Lower leg skin (tissue), 4 donors: Measurements from ENCODE around the gene KRT34. TPM values are rescaled to one million over a fixed set of nuclear protein-coding genes. Genes with fewer than 3 reads are reported as not detected.

Experiments used
- DNase-seq, 2 donors: peaks; one replicate each; pipeline ENCODE4 v3.0.0-alpha.2; 2019; ENCODE audit warnings: low spot score in 2 of 2
- H3K4me3 ChIP-seq: fragments of 200-600 bp; sonication (generic); 2 replicates; pipeline ENCODE4 v1.5.1; 2017; ENCODE audit warnings: mild to moderate bottlenecking, low read depth; ENCODE audit not compliant: poor library complexity, severe bottlenecking
- POLR2A ChIP-seq, 2 donors: fragments of 450-650 bp; IDR thresholded peaks; one replicate each; pipeline ENCODE4 v1.6.1; 2016 to 2017; ENCODE audit warnings: antibody characterized with exemption in 2 of 2, mild to moderate bottlenecking in 1 of 2, moderate library complexity in 1 of 2
- WGBS, 2 donors: methylation state at CpG; one replicate each; pipeline ENCODE4 v1.1.5; 2018; 5-methylcytosine and 5-hydroxymethylcytosine counted together
- intact Hi-C: fragments of 100-400 bp; cut with DNase I; formaldehyde crosslinking; loops from one replicate; pipeline ENCODE4 v1.15.0; 2023; ENCODE audit warnings: low total_unique reads
- total RNA-seq, 4 donors: library from RNA; depleted of rRNA; stranded (reverse); fragments of >200 nt; gene quantifications; one replicate each; pipeline ENCODE4 v1.1.0, GENCODE V29; 2016
- TF ChIP-seq, protein P1 (sequence below), 3 donors: fragments of 450-650 bp; IDR thresholded peaks; one replicate each; pipeline ENCODE4 v1.5.1; 2016; ENCODE audit warnings: antibody characterized with exemption in 3 of 3, mild to moderate bottlenecking in 3 of 3, moderate library complexity in 2 of 3

Gene KRT34
- total RNA-seq, 4 donors from 2014 or later, result 0.72 to 143 (median 6.3) TPM

DNA sequence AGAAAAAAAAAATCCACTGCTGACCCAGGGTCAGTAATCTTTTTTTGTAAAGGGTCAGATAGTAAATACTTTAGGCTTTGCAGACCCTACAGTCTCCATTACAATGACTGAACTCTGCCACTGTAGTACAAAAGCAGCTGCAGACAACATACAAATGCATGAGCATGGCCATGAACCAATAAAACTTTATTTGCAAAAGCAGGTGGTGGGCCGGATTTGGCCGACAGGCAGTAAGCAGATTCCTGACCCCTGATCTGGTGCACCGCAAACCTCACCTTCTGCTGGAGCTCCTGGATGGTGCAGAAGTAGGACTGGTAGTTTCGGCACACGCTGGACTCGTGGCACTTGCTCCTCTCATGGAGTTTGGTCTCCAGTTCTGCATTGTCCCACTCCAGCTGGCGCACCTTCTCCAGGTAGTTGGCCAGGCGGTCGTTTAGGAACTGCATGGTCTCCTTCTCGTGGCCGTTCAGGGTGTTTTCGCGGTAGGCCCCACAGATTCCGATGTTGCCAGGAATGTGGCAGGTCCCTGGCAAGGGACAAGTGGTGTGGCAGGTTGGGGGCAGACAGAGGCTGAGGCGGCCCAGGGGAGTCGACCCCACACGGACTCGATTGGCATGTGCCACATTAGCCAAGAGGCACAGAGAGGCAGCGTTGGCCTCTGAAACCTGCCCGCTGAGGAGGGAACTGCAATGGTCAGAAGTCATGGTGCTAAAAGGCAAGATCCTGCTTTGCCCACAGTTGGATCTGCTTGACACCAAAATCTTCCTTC is 29.1 kb upstream of the KRT34 start:
- TF ChIP-seq POLR2A (IDR thresholded peaks at IDR 0.05), result no peak
- TF ChIP-seq, protein P1, sequence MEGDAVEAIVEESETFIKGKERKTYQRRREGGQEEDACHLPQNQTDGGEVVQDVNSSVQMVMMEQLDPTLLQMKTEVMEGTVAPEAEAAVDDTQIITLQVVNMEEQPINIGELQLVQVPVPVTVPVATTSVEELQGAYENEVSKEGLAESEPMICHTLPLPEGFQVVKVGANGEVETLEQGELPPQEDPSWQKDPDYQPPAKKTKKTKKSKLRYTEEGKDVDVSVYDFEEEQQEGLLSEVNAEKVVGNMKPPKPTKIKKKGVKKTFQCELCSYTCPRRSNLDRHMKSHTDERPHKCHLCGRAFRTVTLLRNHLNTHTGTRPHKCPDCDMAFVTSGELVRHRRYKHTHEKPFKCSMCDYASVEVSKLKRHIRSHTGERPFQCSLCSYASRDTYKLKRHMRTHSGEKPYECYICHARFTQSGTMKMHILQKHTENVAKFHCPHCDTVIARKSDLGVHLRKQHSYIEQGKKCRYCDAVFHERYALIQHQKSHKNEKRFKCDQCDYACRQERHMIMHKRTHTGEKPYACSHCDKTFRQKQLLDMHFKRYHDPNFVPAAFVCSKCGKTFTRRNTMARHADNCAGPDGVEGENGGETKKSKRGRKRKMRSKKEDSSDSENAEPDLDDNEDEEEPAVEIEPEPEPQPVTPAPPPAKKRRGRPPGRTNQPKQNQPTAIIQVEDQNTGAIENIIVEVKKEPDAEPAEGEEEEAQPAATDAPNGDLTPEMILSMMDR (IDR thresholded peaks at IDR 0.05), result no peak
- DNase-seq, result no peak
- intact Hi-C loops, result no loop called here
- WGBS, 2 donors, result 91 to 92% methylated on average over 20 of the region's 20 CpGs
- H3K4me3 ChIP-seq, result no peak overlapping the region

DNA sequence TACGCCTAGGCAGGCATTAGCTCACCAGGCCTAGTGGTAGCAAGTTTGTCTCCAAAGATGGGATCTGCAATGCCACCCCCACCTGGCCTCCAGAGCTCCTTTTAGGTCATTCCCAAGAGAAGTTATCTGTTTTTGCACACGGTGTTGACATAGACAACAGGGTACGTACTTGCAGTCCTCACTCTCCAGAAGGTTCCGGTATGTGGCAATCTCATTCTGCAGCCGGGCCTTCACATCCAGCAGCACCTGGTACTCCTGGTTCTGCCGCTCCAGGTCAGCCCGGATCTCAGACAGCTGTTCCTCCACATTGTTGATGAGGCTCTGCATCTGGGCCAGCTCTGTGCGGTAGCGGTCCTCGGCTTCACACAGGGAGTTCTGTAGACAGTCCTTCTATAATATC is 25.1 kb upstream of the KRT34 start:
- H3K4me3 ChIP-seq, result no peak overlapping the region
- TF ChIP-seq, protein P1 (IDR thresholded peaks at IDR 0.05), result no peak
- TF ChIP-seq POLR2A (IDR thresholded peaks at IDR 0.05), result no peak
- DNase-seq, result no peak
- intact Hi-C loops, result no loop called here
- WGBS, 2 donors, result 94 to 95% methylated on average over 10 of the region's 10 CpGs

DNA sequence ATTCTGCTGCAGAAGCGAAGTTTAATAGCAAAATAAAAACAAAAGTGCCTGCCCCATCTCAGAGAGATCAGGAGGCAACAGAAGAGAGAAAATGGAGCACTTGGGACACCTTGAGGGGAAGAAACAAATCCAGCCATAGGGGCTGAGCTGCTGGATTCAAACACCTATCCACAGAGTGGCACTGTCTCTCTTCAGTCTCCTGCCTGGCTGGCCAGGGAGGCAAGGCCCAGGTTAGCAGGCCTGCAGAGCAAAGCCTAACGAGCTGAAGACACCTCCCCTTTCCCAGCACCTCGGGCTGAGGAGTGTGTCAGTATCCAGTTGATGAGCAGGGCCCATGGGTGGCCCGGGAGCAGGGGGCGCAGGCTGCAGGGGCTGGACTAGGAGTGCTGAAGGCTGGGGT is 24.1 kb upstream of the KRT34 start:
- DNase-seq, result no peak
- TF ChIP-seq, protein P1 (IDR thresholded peaks at IDR 0.05), result no peak
- no peak for TF ChIP-seq POLR2A (IDR thresholded peaks at IDR 0.05)
- WGBS, 2 donors, result 50 to 57% methylated on average over 5 of the region's 5 CpGs
- intact Hi-C loops, result no loop called here
- H3K4me3 ChIP-seq, result no peak overlapping the region

DNA sequence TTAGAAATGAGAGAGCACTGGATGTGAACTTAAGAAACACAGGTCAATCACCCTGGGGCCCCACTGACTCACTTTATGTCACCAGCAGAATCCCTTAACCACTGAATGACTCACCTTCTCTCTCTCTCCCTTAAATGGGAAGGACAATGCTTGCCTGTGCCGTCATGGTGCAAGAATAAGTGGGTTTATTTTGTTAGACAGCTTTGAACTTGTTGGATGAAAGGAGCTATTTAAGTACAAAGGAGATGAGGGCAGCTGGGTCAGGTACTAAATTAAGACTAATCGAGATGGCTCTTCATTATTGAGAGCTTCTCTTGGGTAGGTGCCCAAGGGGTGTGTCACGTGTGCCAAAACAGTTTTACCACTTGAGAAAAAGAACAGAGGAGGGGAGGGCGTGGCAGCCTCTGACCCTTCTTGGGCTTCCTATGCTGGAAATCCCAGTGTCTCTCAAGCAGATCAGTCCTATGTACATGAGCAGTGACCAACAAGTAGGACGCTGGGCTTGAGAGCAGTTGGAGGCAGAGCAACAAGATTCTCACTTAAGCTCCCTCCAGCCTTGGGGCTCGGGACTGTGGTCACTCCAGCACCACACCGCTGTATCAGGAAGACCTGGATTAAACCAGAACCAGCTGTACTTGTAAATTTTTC is 22.0 kb upstream of the KRT34 start:
- TF ChIP-seq, protein P1 (IDR thresholded peaks at IDR 0.05), result no peak
- no peak for TF ChIP-seq POLR2A (IDR thresholded peaks at IDR 0.05)
- DNase-seq, result no peak
- 43 to 44% methylated on average over 7 of the region's 7 CpGs for WGBS, 2 donors
- no peak overlapping the region for H3K4me3 ChIP-seq
- intact Hi-C loops, result no loop called here

DNA sequence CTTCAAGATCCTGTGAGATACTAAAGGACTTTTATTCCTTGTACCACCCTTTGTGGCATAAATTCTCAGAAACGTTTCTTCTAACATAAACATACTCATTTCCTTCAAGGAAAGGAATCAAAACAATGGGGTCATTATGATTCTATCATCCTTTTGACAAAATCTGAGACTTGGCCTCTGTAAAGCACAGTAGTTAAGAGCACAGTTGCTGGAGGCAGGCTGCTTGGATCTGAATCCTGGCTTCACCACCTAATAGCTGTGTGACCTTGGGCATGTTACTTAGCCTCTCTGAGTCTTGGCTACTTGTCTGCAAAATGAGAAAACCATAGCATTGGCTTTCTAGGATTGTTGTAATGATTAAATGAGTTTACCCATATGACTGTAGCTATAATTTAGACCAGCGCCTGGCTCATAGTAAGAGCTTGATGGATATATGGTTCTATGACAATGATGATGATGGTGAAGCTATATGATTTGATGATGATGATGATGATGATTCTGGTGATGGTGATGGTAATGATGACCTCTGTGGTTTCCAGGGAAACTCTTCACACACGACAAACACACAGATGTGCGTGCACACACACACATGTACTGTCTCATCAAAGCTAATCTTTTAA is 21.4 kb upstream of the KRT34 start:
- TF ChIP-seq, protein P1 (IDR thresholded peaks at IDR 0.05), result no peak
- TF ChIP-seq POLR2A (IDR thresholded peaks at IDR 0.05), result no peak

More for the DNA sequence above, 21.4 kb upstream of the KRT34 start:
- intact Hi-C loops, result no loop called here
- DNase-seq, result no peak
- WGBS, 2 donors, result 49 to 52% methylated on average over 4 of the region's 4 CpGs
- no peak overlapping the region for H3K4me3 ChIP-seq
